Measurements from ENCODE around the gene DMTF1. TPM values are rescaled to one million over a fixed set of nuclear protein-coding genes. Genes with fewer than 3 reads are reported as not detected.

The DMTF1 gene
- 116 and 120 TPM in 2 replicates for total RNA-seq

GRCh38 chr7:87152112-87152896, at the start of gene DMTF1:
Gene DMTF1 (plus strand): TSS chr7:87152453. CDS start chr7:87164942, 12,489 bp downstream.

GRCh38 chr7:87219545-87220025, 67.3 kb downstream of the DMTF1 start, which contains the start of gene TMEM243:
Gene TMEM243 (minus strand): TSS chr7:87219732. CDS start chr7:87219503, 229 bp downstream.

Small RNA genes lying within 50 kb of the gene (small RNA-seq; reads per million reads assigned to genes)
- not detected for gene RF00019
- not detected for gene RF02271

Other genes starting within 250 kb of the DMTF1 start
- gene ELAPOR2, start 92.8 kb upstream of the DMTF1 start, total RNA-seq, result 13.7 and 26.2 TPM in 2 replicates
- gene TMEM243, start 67.3 kb downstream of the DMTF1 start, total RNA-seq, result 38.8 and 46.1 TPM in 2 replicates
- gene CROT, start 193.2 kb downstream of the DMTF1 start, total RNA-seq, result 12.2 and 14.1 TPM in 2 replicates